ENCODE measurements around the gene SLC35F1. TPM values are rescaled to one million over a fixed set of nuclear protein-coding genes. Genes with fewer than 3 reads are reported as not detected.

The SLC35F1 gene
- total RNA-seq, 1 donor from 2014 or later, result 22.4 TPM

GRCh38 chr6:118134206-118134605 lies 227.1 kb downstream of the SLC35F1 start:
- peaks cover 2% of the 10 kb centered on the region for H3K9me3 Mint-ChIP-seq (ENCODE audit: unreplicated experiment)
- no peak for TF ChIP-seq CTCF (IDR thresholded peaks at IDR 0.05; ENCODE audit: partially characterized antibody, unreplicated experiment)
- H3K27ac Mint-ChIP-seq (ENCODE audit: unreplicated experiment), result no peak overlapping the region
- no peak for DNase-seq
- H3K27me3 Mint-ChIP-seq (ENCODE audit: unreplicated experiment), result no peaks in the 10 kb centered on the region
- H3K4me1 Mint-ChIP-seq (ENCODE audit: low read depth, unreplicated experiment), result peaks cover 5% of the 10 kb centered on the region
- H3K4me3 Mint-ChIP-seq (ENCODE audit: unreplicated experiment), result no peak overlapping the region
- no peaks in the 10 kb centered on the region for H3K36me3 Mint-ChIP-seq (ENCODE audit: unreplicated experiment)

GRCh38 chr6:118134736-118135135 lies 227.7 kb downstream of the SLC35F1 start:
- no peaks in the 10 kb centered on the region for H3K36me3 Mint-ChIP-seq (ENCODE audit: unreplicated experiment)

GRCh38 chr6:118135371-118135770 lies 228.3 kb downstream of the SLC35F1 start:
- H3K4me3 Mint-ChIP-seq (ENCODE audit: unreplicated experiment), result no peak overlapping the region
- no peaks in the 10 kb centered on the region for H3K27me3 Mint-ChIP-seq (ENCODE audit: unreplicated experiment)
- DNase-seq, result no peak
- peaks cover 2% of the 10 kb centered on the region for H3K9me3 Mint-ChIP-seq (ENCODE audit: unreplicated experiment)
- H3K27ac Mint-ChIP-seq (ENCODE audit: unreplicated experiment), result no peak overlapping the region
- no peak for TF ChIP-seq CTCF (IDR thresholded peaks at IDR 0.05; ENCODE audit: partially characterized antibody, unreplicated experiment)
- peaks cover 5% of the 10 kb centered on the region for H3K4me1 Mint-ChIP-seq (ENCODE audit: low read depth, unreplicated experiment)
- H3K36me3 Mint-ChIP-seq (ENCODE audit: unreplicated experiment), result no peaks in the 10 kb centered on the region

More at GRCh38 chr6:118134736-118135135, 227.7 kb downstream of the SLC35F1 start:
- no peak overlapping the region for H3K27ac Mint-ChIP-seq (ENCODE audit: unreplicated experiment)
- peaks cover 2% of the 10 kb centered on the region for H3K9me3 Mint-ChIP-seq (ENCODE audit: unreplicated experiment)
- no peak for DNase-seq
- H3K4me1 Mint-ChIP-seq (ENCODE audit: low read depth, unreplicated experiment), result peaks cover 5% of the 10 kb centered on the region
- H3K4me3 Mint-ChIP-seq (ENCODE audit: unreplicated experiment), result no peak overlapping the region
- H3K27me3 Mint-ChIP-seq (ENCODE audit: unreplicated experiment), result no peaks in the 10 kb centered on the region
- TF ChIP-seq CTCF (IDR thresholded peaks at IDR 0.05; ENCODE audit: partially characterized antibody, unreplicated experiment), result no peak

- no peak for DNase-seq
- Mint-ChIP-seq H3K9me3 (ENCODE audit: unreplicated experiment) (peaks cover 2% of the 10 kb centered on the region), H3K27ac (ENCODE audit: unreplicated experiment) (no peak overlapping the region), H3K36me3 (ENCODE audit: unreplicated experiment) (no peaks in the 10 kb centered on the region), H3K4me3 (ENCODE audit: unreplicated experiment) (no peak overlapping the region), H3K27me3 (ENCODE audit: unreplicated experiment) (peaks cover 1% of the 10 kb centered on the region), H3K4me1 (ENCODE audit: low read depth, unreplicated experiment) (no peaks in the 10 kb centered on the region)
- TF ChIP-seq CTCF (IDR thresholded peaks at IDR 0.05; ENCODE audit: partially characterized antibody, unreplicated experiment), result no peak
These were observed 234.1 kb downstream of the SLC35F1 start for GRCh38 chr6:118141211-118141610.

GRCh38 chr6:118146584-118146983 lies 239.5 kb downstream of the SLC35F1 start:
- Mint-ChIP-seq H3K27ac (ENCODE audit: unreplicated experiment) (no peak overlapping the region), H3K4me3 (ENCODE audit: unreplicated experiment) (no peak overlapping the region), H3K4me1 (ENCODE audit: low read depth, unreplicated experiment) (no peaks in the 10 kb centered on the region), H3K27me3 (ENCODE audit: unreplicated experiment) (peaks cover 1% of the 10 kb centered on the region), H3K36me3 (ENCODE audit: unreplicated experiment) (no peaks in the 10 kb centered on the region), H3K9me3 (ENCODE audit: unreplicated experiment) (no peaks in the 10 kb centered on the region)
- TF ChIP-seq CTCF (IDR thresholded peaks at IDR 0.05; ENCODE audit: partially characterized antibody, unreplicated experiment), result no peak
- no peak for DNase-seq

Measured in glutamatergic neuron (in vitro differentiated cells).